Activated gamma-delta T cell (primary cell): Measurements from ENCODE around the gene ADAMTSL2.

Experiments
- DNase-seq: peaks from one replicate; lab custom pipeline; 2025; lab: John Stamatoyannopoulos, UW

ADAMTSL2 gene

DNA sequence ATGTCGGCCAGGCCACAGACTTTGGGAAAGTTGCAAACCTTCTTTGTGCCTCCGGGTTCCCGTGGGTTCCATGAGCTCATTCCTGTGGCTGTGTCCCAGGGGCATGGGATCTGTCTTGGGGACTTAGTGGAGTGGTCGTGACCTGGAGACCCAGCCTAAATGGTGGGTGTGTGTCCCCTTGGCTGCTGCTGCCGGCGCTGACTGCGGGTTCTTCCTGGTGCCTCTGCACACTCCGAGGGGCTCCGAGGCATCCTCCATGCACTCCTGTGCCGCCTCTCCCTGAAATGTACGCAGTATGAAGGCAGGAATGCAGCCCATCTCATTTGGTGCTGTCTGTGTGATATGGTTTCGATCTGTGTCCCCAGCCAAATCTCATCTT, 34.6 kb upstream of the ADAMTSL2 start:
- DNase-seq: no peak

GRCh38 chr9:133502112-133502511, 32.4 kb upstream of the ADAMTSL2 start:
- no peak for DNase-seq

DNA sequence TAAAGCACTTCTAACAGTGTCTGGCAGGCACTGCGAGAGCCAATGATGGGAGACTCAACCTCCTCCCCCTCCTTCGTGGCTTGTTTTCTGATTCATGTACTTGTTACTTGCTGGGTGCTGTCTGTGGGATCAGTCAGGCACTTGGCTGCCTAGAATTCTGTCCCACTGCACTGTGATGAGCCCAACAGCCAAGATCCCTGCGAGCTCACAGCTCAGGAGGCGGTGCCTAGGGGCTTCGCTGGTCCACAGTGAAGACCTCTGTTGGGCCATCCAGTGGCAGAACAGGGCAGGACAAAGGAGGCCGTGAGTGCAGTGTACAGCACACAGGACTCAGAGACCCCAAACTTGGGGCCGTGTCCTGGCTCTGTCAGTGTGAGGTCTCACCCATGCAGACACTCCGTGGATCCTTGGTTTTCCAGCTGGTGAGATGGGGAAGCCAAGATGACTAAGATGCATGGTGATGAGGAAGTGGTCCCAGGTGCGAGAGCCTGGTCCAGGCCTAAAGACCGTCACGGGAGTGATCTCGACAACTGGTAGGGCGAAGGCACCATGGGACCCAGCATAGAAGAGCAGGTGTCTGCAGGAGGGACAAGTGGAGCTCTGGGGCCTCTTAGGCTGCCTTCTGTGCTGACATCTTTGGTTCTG, 29.2 kb upstream of the ADAMTSL2 start:
- DNase-seq: no peak

GRCh38 chr9:133505901-133506652, 28.4 kb upstream of the ADAMTSL2 start:
- DNase-seq: no peak

- DNase-seq: no peak
Observed at GRCh38 chr9:133506653-133507038, 27.9 kb upstream of the ADAMTSL2 start.

GRCh38 chr9:133507246-133507965, 27.1 kb upstream of the ADAMTSL2 start:
- DNase-seq: no peak

DNA sequence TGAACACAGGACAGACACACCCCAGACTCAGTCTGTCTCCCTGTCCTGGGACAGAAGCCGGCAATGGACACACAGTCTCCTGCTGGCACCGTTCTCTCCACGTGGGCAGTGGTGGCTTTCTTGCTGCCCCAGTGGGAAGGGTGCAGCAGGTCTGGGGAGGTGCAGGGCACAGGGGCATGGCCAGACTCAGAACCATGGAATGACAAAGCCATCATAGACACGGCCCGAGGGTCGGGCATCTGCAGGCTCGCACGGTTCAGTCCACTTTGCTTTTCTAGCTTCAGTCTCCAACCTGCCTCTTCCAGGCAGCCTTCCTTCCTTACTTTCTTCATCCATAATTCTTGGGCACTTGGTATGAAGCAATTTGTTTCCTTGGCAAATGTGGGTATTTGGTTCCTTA, 26.5 kb upstream of the ADAMTSL2 start:
- DNase-seq: no peak

DNA sequence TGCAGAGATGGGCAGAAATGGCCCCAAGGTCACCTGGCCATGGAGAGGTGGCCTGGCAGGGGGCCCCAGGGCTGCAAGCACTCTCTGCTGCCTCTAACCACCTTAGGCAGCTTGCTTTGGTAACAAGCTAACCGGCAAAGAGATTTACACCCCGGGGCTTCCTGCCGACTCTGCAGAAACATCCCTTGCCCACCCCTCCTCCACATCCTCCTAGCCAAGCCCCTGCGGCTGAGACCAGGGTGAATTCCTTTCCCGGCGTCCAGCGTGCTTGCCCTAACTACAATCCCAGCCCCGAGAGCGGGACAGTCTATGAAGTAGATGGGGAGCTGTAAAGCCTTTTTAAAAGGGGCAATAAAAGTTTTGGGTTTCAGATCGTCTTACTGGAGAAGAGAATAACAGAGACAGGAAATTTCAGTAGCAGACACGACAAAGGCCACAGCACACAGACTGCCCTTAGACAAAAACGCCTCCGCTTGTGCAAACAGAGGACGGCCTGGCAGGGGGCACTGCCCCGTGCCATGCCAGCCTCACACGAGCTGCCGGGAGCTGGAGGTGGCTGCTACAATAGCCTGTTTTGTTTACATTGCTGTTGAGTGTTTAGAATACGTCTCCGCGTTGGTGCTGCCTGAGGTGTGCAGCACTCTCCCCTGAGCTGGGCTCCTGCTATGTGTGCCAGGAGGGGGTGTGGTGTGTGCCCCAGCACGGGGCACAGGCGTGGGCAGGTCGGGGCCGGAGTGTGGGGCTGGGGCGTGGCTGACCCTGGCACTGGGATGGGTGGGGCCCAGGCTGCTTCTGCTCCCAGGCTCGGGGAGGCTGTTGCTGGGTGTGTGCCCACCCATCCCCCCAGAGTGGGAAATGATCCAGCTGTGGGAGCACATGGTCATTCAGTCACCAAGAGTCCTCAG, 25.1 kb upstream of the ADAMTSL2 start:
- no peak for DNase-seq

GRCh38 chr9:133510926-133511505, 23.5 kb upstream of the ADAMTSL2 start:
- no peak for DNase-seq

GRCh38 chr9:133511607-133512006, 22.9 kb upstream of the ADAMTSL2 start:
- no peak for DNase-seq

DNA sequence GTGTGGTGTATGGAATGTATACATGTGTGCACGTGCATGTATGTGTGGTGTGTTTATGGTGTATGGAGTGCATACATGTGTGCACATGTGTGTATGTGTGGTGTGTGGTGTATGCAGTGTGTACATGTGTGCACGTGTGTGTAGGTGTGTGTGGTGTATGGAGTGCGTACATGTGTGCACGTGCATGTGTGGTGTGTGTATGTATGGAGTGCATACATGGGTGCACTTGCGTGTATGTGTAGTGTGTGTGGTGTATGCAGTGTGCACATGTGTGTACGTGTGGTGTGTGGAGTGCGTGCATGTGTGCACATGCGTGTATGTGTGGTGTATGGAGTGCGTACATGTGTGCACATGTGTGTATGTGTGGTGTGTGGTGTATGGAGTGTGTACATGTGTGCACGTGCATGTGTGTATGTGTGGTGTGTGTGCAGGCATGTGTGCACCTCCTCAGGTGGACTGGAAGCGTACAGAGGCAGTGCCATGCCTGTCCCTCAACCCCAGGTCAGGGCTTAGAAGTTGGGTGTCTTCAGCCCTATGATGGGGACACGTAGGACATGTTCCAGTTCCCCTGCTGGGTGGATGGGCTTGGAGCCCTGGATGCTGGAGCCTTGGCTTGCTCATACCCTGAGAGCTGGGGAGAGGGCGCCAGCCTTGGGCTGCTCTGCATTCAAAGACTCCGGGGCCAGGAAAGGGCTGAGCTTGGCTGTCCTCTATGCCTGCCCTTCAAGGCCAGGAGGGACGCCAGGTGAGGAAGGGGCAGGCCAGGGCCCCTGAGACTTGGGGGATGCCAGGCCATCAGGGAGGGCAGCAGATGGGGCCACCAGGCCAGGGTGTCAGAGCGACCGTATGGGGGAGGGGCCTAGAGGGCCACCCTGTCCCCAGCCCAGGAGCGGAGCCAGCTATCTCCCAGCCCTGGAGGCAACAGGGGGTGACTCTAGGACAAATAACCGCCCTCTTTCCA, 22.0 kb upstream of the ADAMTSL2 start:
- DNase-seq: no peak

DNA sequence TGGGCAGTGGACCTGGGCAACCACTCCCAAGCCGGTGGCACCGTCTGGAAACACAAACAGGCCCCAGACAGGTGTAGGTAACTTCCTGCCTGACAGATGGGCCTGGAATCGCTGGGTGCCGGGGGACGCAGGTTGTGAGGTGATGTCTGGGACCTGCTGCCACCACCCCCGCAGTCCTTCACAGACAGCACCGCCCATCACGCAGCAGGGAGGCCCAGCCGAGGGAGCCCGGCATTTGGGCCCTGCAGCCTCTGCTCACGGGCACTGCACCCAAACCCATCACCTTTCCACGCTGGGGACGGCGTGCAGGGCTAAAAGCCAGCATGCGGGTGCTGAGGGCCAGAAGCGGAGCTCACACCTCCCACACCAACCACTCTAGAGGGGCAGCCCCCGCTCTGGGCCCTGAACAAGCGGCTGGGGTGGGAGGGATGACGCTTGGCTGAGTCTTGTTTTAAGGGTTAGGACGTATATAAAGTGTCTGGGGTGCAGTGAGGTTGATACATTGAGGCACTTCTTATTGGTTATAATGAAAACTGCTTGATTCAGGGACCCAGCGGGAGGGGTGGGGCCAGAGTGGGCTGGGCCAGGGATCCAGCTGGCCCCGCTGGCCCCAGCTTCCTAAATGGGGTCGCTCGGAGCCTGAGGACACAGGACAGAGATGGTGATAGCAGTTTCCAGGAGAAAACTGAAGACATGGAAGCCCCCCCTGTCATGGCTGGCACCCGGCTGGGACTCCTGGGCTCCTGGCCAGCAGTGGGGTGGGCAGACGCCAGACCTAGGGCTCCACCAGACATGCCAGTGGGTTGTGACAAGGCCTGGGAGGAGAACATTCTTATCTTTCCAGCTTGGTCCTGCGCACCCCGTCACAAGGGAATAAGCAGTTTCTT, 21.0 kb upstream of the ADAMTSL2 start:
- no peak for DNase-seq

DNA sequence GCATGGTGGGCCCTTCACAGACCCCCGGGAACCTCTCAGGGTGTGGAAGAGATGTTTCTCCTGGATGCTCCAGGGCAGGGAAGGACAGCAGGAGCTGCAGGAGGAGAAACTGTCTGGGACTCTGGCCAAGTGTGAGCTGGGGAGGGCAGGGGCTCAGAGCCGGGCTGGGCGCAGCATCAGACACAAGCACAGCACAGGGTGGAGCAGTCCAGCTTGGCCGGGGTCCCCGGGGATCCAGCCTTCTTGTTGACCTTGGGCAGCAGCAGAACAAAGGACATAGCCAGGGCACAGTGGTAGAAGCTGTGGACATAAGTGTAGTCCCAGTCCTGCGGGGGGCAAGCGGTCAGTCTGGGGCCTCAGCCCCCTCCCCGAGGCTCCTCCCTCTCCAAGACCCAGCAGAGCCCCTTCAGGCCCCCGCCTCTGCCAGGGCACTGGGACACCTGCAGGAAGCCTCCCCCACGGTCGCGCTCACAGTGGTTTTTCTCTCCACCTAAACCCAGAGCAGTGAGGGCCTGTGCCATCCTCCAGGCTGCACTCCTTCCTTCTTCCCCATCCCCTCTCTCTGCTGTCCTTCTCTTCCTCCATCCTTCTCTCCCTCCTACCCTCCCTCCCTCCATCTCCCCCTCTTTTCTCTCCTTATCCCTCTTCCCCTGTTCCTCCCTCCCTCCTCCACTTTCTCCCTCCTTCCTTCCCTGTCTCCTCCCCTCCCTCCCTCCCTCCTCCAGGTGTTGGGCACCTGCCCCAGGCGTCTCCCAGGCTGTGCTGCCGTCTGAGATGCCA, 19.9 kb upstream of the ADAMTSL2 start:
- no peak for DNase-seq

DNA sequence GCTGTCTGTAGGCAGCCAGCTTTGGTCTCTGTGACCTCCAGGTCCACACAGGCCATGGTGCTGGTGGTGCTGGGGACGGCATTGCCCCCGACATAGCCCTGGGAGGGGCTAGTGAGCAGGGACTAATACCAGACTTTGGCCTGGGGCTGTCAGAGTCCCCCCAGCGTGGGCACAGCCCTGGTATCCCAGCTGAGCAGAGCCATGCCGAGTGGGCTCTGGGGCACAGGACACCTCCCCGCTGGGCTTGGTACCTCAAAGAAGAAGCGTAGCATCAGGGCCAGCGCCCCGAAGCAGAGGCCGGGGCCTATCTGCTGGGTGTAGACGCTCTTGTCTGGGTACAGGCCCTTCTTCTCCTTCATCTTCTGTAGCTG, 19.3 kb upstream of the ADAMTSL2 start:
- DNase-seq: no peak

- DNase-seq: no peak
Observed at GRCh38 chr9:133515615-133516255, 18.8 kb upstream of the ADAMTSL2 start.

DNA sequence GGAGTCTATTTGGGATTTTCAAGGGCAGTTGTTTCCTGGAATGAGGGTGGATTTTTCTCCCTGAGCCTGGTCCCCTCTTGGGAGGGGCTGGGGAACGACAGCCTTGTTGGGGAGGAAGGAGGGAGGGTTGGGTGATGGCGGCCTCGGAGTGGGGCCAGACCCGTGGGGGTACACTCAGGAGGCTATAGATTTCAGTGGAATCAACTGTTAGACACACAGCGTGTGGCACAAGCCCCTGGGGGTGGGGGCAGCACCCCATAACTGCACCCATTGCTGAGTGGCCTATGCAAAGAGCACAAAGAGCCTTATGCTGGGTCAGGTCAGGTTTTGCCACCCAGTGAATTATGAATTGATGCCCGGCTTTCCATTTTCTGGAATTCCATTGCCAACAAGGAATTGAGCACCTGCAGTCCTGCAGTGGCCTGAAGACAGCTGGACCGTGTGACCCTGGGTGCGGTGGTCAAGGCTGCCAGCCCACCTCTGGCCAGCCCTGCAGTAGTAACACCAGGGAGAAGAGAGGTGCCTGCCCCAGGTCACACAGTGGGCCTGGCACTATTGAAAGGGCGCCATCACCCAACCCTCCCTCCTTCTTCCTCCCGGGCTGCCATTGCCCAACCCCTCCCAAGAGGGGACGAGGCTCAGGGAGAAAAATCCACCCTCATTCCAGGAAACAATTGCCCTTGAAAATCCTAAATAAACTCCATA, 18.1 kb upstream of the ADAMTSL2 start:
- no peak for DNase-seq

DNA sequence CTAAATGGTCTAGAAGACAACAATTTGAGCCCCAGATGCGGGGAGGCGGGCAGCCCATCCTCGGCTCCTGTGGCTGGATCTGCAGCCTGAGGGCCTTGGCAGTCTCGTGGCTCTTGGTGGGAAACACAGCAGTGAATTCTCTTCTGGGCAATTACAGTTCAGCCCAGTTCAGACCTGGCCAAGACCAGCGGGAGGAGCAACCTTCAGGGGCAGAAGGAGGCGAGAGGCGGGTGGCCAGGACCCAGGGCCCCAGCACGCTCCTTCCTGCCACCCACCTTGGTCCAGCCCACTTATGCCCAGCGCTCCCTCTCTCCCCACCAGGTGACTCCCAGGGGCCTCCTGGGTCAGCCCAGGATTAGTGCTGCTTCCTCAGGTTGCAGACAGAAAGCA, 17.5 kb upstream of the ADAMTSL2 start:
- DNase-seq: no peak

- DNase-seq: no peak
Observed at GRCh38 chr9:133517711-133518110, 16.8 kb upstream of the ADAMTSL2 start.
